ENCODE results near the gene TMOD1. TPM values are rescaled to one million over a fixed set of nuclear protein-coding genes. Genes with fewer than 3 reads are reported as not detected.

The TMOD1 gene
- polyA plus RNA-seq, 3 donors, result 8.8 to 17.3 (median 12.1) TPM

- H3K27ac ChIP-seq (ENCODE audit: low read depth, low read length), result no peak overlapping the region
- WGBS, 3 donors, result 52 to 72% (median 56%) methylated on average over 11 of the region's 11 CpGs
Measured at GRCh38 chr9:97529363-97530076, 28.1 kb downstream of the TMOD1 start.

- 48 to 78% (median 59%) methylated on average over 9 of the region's 9 CpGs for whole genome bisulfite sequencing, 3 donors
- no peak overlapping the region for H3K27ac ChIP-seq (ENCODE audit: low read depth, low read length)
Measured at GRCh38 chr9:97531888-97532376, 30.5 kb downstream of the TMOD1 start.

- H3K27ac ChIP-seq (ENCODE audit: low read depth, low read length), result no peak overlapping the region
- 92 to 97% (median 95%) methylated on average over 3 of the region's 3 CpGs for WGBS, 3 donors
Measured at GRCh38 chr9:97534185-97534584, 32.7 kb downstream of the TMOD1 start.

GRCh38 chr9:97534961-97535594, 33.6 kb downstream of the TMOD1 start:
- H3K27ac ChIP-seq (ENCODE audit: low read depth, low read length), result no peak overlapping the region
- 87 to 99% (median 89%) methylated on average over 10 of the region's 10 CpGs for WGBS, 3 donors

GRCh38 chr9:97535771-97536170, 34.3 kb downstream of the TMOD1 start:
- 70 to 86% (median 81%) methylated on average over 5 of the region's 5 CpGs for WGBS, 3 donors
- no peak overlapping the region for H3K27ac ChIP-seq (ENCODE audit: low read depth, low read length)

GRCh38 chr9:97536480-97536879, 35.0 kb downstream of the TMOD1 start:
- no peak overlapping the region for H3K27ac ChIP-seq (ENCODE audit: low read depth, low read length)
- WGBS, 3 donors, result 34 to 80% (median 76%) methylated on average over 9 of the region's 9 CpGs

GRCh38 chr9:97543561-97543960, 42.1 kb downstream of the TMOD1 start:
- no peak overlapping the region for H3K27ac ChIP-seq (ENCODE audit: low read depth, low read length)
- 78 to 95% (median 83%) methylated on average over 1 of the region's 1 CpG for WGBS, 3 donors

- no peak overlapping the region for H3K27ac ChIP-seq (ENCODE audit: low read depth, low read length)
- 66 to 71% (median 68%) methylated on average over 8 of the region's 8 CpGs for WGBS, 3 donors
Measured at GRCh38 chr9:97545486-97545885, 44.0 kb downstream of the TMOD1 start.

- no peak overlapping the region for H3K27ac ChIP-seq (ENCODE audit: low read depth, low read length)
- WGBS, 3 donors, result 70 to 85% (median 80%) methylated on average over 3 of the region's 3 CpGs
Measured at GRCh38 chr9:97547098-97547829, 45.8 kb downstream of the TMOD1 start.

- WGBS, 3 donors, result 74 to 86% (median 80%) methylated on average over 5 of the region's 5 CpGs
- H3K27ac ChIP-seq (ENCODE audit: low read depth, low read length), result no peak overlapping the region
Measured at GRCh38 chr9:97548379-97548778, 46.9 kb downstream of the TMOD1 start.

- 72 to 89% (median 78%) methylated on average over 3 of the region's 3 CpGs for WGBS, 3 donors
- no peak overlapping the region for H3K27ac ChIP-seq (ENCODE audit: low read depth, low read length)
Measured at GRCh38 chr9:97548819-97549540, 47.5 kb downstream of the TMOD1 start.

GRCh38 chr9:97550386-97550785, 48.9 kb downstream of the TMOD1 start:
- WGBS, 3 donors, result 90 to 91% (median 90%) methylated on average over 1 of the region's 1 CpG

GRCh38 chr9:97551308-97551707, 49.8 kb downstream of the TMOD1 start:
- no peak overlapping the region for H3K27ac ChIP-seq (ENCODE audit: low read depth, low read length)
- 93 to 98% (median 95%) methylated on average over 5 of the region's 5 CpGs for WGBS, 3 donors

More at GRCh38 chr9:97550386-97550785, 48.9 kb downstream of the TMOD1 start:
- H3K27ac ChIP-seq (ENCODE audit: low read depth, low read length), result no peak overlapping the region

GRCh38 chr9:97553141-97553540, 51.7 kb downstream of the TMOD1 start:
- 75 to 88% (median 83%) methylated on average over 6 of the region's 6 CpGs for WGBS, 3 donors
- H3K27ac ChIP-seq (ENCODE audit: low read depth, low read length), result no peak overlapping the region

- WGBS, 3 donors, result 82 to 92% (median 85%) methylated on average over 5 of the region's 5 CpGs
- H3K27ac ChIP-seq (ENCODE audit: low read depth, low read length), result no peak overlapping the region
Measured at GRCh38 chr9:97553841-97554240, 52.4 kb downstream of the TMOD1 start.

- WGBS, 3 donors, result 91 to 95% (median 92%) methylated on average over 6 of the region's 6 CpGs
- no peak overlapping the region for H3K27ac ChIP-seq (ENCODE audit: low read depth, low read length)
Measured at GRCh38 chr9:97554566-97555075, 53.2 kb downstream of the TMOD1 start.

- 74 to 81% (median 74%) methylated on average over 15 of the region's 15 CpGs for WGBS, 3 donors
- no peak overlapping the region for H3K27ac ChIP-seq (ENCODE audit: low read depth, low read length)
Measured at GRCh38 chr9:97555164-97555563, 53.7 kb downstream of the TMOD1 start.

- 96 to 98% (median 96%) methylated on average over 10 of the region's 10 CpGs for WGBS, 3 donors
- H3K27ac ChIP-seq (ENCODE audit: low read depth, low read length), result no peak overlapping the region
Measured at GRCh38 chr9:97556036-97556720, 54.7 kb downstream of the TMOD1 start.

Data from adipose tissue (tissue), 3 donors.